ENCODE data around the gene PTP4A1. TPM values are rescaled to one million over a fixed set of nuclear protein-coding genes. Genes with fewer than 3 reads are reported as not detected.
A peak's percentile ranks its signal among the peaks of the same experiment; 100 is the strongest.

PTP4A1 gene
- total RNA-seq, 2 donors from 2014 or later: 182 to 247 TPM

DNA sequence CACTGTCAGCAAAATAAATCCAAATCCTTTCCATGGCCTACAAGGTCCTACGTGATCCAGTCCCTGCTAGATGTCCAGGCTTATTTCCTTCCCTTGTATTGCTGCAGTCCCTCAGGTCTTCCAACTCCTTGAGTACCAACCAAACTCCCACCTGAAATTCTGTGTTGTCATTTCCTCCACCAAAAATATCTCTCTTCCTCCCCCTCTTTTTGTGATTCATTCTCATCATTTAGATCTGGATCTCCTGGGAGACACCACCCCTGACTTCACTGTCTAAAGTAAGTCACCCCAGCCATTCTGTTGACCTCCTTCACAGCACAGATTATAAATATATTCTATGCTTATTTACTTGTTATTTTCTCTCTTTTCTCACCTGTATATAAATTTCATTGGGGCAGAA lies 9.0 kb upstream of the PTP4A1 start:
- Histone ChIP-seq H3K9ac (ENCODE audit: low read depth in 2 of 2, low read length in 2 of 2) (no peak overlapping the region), H3K9me3 (no peaks in the 10 kb centered on the region), H3K4me1 (no peaks in the 10 kb centered on the region), H3K36me3 (no peaks in the 10 kb centered on the region), H3K4me3 (no peak overlapping the region), H3K27ac (no peak overlapping the region), H3K27me3 (no peaks in the 10 kb centered on the region)
- TF ChIP-seq, protein P1, sequence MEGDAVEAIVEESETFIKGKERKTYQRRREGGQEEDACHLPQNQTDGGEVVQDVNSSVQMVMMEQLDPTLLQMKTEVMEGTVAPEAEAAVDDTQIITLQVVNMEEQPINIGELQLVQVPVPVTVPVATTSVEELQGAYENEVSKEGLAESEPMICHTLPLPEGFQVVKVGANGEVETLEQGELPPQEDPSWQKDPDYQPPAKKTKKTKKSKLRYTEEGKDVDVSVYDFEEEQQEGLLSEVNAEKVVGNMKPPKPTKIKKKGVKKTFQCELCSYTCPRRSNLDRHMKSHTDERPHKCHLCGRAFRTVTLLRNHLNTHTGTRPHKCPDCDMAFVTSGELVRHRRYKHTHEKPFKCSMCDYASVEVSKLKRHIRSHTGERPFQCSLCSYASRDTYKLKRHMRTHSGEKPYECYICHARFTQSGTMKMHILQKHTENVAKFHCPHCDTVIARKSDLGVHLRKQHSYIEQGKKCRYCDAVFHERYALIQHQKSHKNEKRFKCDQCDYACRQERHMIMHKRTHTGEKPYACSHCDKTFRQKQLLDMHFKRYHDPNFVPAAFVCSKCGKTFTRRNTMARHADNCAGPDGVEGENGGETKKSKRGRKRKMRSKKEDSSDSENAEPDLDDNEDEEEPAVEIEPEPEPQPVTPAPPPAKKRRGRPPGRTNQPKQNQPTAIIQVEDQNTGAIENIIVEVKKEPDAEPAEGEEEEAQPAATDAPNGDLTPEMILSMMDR (IDR thresholded peaks at IDR 0.05): no peak
- no peak for DNase-seq
- intact Hi-C loops (cut with DNase I): loop anchor here (10.0 kb wide), 1 partner anchor 58 kb away; no protein-coding TSS in a partner anchor

DNA sequence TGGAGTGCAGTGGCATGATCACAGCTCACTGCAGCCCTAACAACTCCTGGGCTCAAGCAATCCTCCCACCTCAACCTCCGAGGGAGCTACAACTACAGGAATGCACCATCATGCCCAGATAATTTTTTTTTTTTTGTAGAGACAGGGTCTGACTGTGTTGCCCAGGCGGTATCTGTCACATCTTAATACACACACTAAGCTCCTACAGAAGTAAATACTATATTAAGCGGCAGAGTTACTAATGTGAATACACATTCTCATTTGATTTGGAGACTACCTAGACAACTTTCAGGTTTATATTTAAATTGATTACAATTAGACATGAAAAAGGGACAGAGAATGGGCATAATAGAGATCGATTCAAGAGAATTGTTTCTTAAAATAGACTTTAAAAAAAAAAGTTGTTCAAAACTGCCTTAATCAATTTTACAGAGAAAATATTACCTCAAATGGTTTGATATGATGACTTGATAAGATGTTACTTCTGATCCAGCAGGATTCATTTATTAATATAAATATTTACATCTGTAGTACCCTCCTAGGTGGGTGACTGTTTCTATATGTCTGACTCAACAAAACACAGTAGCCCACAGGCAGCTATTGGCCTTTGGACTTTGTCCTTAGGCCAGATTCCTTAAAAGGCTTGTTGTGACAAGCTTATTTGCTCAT lies 7.1 kb upstream of the PTP4A1 start:
- Histone ChIP-seq H3K4me3 (no peak overlapping the region), H3K27me3 (no peaks in the 10 kb centered on the region), H3K36me3 (no peaks in the 10 kb centered on the region), H3K9me3 (no peaks in the 10 kb centered on the region), H3K9ac (ENCODE audit: low read depth in 2 of 2, low read length in 2 of 2) (no peak overlapping the region), H3K27ac (no peak overlapping the region), H3K4me1 (no peaks in the 10 kb centered on the region)
- intact Hi-C loops (cut with DNase I): loop anchor here (10.0 kb wide), 1 partner anchor 60 kb away; no protein-coding TSS in a partner anchor
- TF ChIP-seq, protein P1 (IDR thresholded peaks at IDR 0.05): no peak
- DNase-seq: peak; percentile 59

DNA sequence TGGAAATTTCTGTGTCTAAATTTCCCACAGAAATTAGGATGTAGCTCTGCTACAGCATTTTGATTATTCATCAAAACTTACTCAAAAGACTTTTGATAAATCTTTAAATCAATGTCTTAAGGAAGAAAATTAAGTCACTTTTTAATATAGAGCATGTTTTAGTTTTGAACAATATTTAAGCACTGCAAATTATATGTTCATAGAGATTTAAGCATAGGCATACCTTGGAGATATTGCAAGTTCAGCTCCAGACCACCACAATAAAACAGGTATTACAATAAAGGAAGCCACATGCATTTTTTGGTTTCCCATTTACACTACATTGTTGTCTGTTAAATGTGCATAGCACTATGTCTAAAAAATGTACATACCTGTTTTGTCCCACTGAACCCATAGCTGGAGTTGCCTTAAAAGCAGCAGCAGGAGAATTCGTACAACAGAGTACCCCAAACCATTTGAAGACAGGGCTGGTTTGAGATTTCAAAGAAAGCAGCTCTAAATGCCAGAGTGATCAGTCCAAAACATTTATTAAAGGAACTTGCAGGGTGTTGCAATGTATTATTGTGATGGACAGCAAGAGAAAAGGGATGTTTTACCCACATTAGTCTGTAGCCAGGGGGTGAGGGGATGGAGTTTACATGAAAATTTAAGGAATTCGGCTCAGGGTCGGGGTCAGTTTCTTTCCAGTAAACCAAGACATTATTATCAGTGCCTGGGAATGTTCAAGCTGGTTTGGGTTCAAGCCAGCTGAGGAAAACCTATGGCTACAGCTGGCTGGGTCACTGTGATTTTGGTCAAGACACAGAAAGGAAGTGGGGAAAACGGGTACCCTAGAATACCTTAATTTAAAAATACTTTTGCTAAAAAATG lies 6.3 kb upstream of the PTP4A1 start:
- Histone ChIP-seq H3K9ac (ENCODE audit: low read depth in 2 of 2, low read length in 2 of 2) (no peak overlapping the region), H3K4me1 (no peaks in the 10 kb centered on the region), H3K9me3 (no peaks in the 10 kb centered on the region)

GRCh38 chr6:63567966-63568365 lies 4.3 kb upstream of the PTP4A1 start:
- intact Hi-C loops (cut with DNase I): loop anchor here (10.0 kb wide), 1 partner anchor 63 kb away; no protein-coding TSS in a partner anchor
- H3K9ac ChIP-seq (ENCODE audit: low read depth in 2 of 2, low read length in 2 of 2): no peak overlapping the region
- H3K4me1 ChIP-seq: no peaks in the 10 kb centered on the region
- TF ChIP-seq, protein P1 (IDR thresholded peaks at IDR 0.05): no peak
- H3K27ac ChIP-seq: no peak overlapping the region
- H3K9me3 ChIP-seq: no peaks in the 10 kb centered on the region
- no peak for DNase-seq
- no peak overlapping the region for H3K4me3 ChIP-seq
- H3K27me3 ChIP-seq: no peaks in the 10 kb centered on the region
- H3K36me3 ChIP-seq: no peaks in the 10 kb centered on the region

More for the DNA sequence above, 6.3 kb upstream of the PTP4A1 start:
- no peak overlapping the region for H3K4me3 ChIP-seq
- H3K27ac ChIP-seq: no peak overlapping the region
- no peaks in the 10 kb centered on the region for H3K27me3 ChIP-seq
- intact Hi-C loops (cut with DNase I): loop anchor here (10.0 kb wide), 1 partner anchor 61 kb away; no protein-coding TSS in a partner anchor
- H3K36me3 ChIP-seq: no peaks in the 10 kb centered on the region
- TF ChIP-seq, protein P1 (IDR thresholded peaks at IDR 0.05): no peak
- DNase-seq: no peak

DNA sequence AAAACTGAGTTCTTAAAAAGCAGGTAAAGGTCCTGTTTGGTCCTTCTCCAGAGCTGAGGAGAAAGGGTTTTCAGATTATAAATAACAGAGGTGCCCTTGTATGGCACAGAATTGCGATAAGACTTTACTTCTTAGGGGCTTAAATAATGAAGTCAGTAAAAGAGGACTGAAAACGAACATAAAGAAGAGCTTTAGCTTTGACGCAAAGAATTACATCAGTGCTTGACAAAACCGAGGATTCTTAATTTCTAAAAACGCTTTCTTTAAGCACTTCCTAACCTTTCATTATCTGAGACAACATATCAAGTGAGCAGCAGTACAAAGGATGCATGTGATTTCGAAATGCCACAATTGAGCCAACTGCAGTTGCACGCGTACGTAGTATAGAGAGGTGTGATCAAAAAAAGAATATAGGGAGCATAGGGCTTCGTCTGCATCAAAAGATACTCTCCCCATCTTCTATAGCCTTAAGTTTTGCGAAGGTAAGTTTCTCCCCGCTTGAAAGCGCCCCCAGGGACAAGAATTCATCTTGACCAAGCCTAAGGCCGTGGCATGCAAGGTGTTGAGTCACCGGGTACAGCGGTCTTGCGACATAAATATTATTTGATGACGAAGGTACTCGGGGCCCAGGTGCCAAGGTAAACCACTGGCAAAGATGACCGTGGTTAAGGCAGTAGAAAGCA lies 778 bp upstream of the PTP4A1 start:
- Histone ChIP-seq H3K9ac (ENCODE audit: low read depth in 2 of 2, low read length in 2 of 2) (peak overlapping the region; percentile 66 to 93), H3K9me3 (no peaks in the 10 kb centered on the region), H3K4me3 (peak overlapping the region; percentile 37), H3K27me3 (no peaks in the 10 kb centered on the region), H3K4me1 (no peaks in the 10 kb centered on the region), H3K27ac (peak overlapping the region; percentile 99), H3K36me3 (no peaks in the 10 kb centered on the region)
- intact Hi-C loops (cut with DNase I): loop anchor here (10.0 kb wide), 1 partner anchor 217 kb away; no protein-coding TSS in a partner anchor
- TF ChIP-seq, protein P1 (IDR thresholded peaks at IDR 0.05): no peak
- peak; percentile 74 for DNase-seq
